GM12874 (cell line): Measurements from ENCODE around the gene SLC12A4.

Experiments
- TF ChIP-seq, protein P1 (sequence below): IDR thresholded peaks from 2 replicates; pipeline ENCODE4 v1.5.1; 2011; ENCODE audit warnings: low read depth, mild to moderate bottlenecking, control low read depth, low read length, moderate library complexity; ENCODE audit not compliant: insufficient read depth

The SLC12A4 gene

DNA sequence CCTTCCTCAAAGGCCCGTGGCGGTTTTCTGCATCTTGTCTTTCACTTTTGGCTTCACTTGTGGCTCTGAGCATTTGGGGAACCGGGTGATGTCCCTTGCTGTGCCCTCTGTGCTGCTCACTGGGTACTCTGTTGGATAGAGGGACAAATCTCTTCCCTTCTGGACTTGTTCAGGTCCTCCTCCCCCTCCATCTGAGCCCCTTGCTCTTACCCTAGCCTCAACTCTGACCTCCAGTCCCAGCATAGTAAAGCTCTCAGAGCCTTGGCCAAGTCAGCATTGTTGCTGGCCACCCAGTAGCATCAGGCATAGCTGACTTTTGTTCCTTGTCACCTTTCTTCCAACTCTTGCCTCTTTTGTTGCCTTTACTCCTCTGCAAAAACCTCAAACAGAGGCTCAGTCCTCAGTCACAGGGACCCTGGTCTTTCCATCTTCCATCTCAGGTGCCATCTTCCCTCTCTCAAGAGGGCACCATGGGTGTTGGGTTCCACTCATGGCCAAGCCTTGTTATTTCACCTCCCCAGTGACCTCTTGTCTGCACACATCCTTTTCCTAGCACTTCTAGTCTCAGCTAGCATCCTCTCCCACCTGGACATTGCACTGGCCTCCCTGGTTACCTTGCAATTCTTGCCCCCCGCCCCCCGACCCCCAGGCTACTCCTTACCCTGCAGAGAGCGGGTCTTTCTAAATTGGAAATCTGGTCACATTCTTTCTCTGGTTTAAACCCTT is 31.4 kb downstream of the SLC12A4 start:
- TF ChIP-seq, protein P1, sequence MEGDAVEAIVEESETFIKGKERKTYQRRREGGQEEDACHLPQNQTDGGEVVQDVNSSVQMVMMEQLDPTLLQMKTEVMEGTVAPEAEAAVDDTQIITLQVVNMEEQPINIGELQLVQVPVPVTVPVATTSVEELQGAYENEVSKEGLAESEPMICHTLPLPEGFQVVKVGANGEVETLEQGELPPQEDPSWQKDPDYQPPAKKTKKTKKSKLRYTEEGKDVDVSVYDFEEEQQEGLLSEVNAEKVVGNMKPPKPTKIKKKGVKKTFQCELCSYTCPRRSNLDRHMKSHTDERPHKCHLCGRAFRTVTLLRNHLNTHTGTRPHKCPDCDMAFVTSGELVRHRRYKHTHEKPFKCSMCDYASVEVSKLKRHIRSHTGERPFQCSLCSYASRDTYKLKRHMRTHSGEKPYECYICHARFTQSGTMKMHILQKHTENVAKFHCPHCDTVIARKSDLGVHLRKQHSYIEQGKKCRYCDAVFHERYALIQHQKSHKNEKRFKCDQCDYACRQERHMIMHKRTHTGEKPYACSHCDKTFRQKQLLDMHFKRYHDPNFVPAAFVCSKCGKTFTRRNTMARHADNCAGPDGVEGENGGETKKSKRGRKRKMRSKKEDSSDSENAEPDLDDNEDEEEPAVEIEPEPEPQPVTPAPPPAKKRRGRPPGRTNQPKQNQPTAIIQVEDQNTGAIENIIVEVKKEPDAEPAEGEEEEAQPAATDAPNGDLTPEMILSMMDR: no peak

DNA sequence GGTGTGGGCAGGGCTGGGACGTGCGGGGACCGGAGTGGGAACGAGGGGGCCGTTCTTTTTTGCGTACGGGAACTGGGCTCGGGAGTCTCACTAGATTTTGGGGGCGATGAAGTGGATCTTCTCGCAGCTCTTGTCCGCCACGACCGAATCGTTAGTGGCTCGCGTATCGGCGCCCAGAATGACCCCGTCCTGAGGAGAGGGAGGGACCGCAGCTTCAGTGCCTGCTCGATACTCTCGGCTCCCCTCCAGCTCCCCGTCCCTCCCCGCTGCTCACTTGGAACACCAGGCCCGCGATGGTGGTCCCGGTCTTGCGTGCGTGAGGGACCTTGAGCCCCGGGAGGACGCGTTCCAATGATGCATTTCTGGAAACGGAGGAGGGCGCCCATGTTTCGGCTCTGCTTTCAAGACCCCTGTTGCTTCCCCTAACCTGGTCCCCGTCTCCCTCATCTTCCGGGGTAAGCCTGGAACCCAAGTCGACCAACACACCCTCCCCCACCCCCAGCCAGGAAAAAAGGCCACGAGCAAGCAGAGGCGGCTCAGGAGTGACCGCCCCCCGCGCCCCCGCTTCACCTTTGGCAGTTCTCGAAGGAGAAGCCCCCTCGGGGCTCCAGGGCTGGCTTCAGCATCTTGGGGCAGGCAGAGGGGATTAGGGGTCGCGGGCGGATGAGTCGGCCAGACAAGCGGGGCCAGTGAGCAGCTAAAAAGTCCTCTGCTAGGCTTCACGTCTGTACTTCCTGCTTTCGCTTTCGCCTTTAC is 32.1 kb downstream of the SLC12A4 start, which contains the start of gene PSMB10:
PSMB10 (minus strand) TSS at position 727 of the 756 bp plus-strand sequence; CDS start at position 626, 101 bp downstream.
- TF ChIP-seq, protein P1: no peak

DNA sequence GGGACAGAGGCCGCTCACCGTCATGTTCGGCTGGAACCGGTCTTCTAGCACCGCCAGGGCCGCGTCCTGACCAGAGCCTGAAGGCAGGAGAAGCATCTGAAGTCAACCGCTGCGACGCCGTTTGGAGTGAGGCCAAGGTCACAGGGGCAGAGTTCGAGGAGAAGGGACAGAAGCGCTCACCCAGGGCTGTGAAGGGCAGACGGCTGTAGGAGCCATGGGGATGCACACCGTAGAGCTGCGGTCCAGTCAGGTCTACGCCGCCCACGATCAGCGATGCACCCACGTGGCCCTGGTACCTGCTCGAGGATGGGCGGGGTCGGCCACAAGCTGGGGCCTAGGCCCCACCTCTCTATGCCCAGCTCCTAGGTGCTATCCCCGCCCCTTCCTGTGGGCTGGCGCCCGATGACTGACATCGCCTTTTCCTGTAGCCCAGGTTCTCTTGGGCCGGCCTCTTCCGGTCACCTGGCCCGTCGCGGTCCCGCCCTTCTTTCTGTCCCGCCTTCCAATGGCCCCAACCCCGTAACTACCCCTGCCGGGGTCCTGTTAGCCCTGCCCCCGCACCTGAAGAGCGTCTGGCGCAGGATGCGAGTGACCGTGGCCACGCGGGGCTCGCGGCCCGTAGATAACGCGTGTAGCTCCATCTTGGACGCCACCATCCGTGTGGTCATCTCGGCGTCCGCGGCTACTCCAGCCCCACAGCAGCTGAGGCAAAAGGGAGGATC is 32.9 kb downstream of the SLC12A4 start:
- TF ChIP-seq, protein P1: no peak

DNA sequence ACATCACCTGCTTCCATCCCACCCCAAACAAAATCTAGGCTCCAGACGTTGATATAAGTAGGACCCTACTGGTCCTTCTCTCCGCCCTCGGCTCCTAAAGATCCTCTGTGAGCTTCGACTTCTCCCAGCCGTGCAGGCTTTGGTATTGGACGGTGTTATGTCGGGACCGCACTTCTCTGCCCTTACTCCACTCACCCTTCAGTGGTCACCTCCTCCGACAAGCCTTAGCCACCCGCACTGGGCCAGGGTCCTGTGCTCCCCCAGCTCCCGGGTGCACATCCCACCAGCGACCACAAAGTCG is 33.4 kb downstream of the SLC12A4 start:
- TF ChIP-seq, protein P1: no peak

DNA sequence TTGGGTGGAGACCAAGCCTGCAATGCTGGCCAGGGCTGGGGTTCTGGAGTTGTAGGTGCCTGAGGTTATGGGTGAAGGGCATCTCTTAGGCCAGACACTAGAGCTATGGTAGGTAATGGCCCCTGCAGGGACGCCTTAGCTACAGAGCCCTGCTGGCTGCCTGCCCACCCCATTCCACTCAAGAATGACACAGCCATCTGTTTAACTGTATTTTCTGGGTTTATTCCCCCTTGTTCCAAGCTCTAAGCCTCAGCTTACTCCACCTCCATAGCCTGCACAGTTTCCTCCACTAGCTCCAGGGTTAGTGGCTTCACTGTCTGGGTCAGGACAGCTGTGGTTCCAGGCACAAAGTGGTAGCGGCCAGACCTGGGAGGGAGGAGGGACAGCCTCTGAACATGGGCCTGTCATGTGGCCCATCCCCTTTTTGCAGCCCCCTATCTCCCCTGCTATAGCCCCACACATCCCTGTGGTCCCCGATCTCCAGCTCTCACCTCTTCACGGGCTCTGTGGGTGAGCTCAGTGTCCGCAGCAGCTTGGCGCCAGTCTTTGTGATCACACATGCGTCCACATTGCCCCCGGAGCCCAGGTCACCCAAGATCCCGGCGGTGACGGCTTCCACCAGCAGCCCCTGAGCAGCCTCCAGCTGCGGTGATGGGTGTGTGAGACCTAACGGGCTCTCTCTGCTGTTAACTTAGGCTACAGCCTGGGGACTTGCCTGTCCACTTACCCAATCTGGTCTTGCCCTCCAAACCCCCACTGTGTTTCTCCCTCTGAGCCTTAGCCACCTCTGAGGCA is 33.9 kb downstream of the SLC12A4 start:
- TF ChIP-seq, protein P1: no peak

DNA sequence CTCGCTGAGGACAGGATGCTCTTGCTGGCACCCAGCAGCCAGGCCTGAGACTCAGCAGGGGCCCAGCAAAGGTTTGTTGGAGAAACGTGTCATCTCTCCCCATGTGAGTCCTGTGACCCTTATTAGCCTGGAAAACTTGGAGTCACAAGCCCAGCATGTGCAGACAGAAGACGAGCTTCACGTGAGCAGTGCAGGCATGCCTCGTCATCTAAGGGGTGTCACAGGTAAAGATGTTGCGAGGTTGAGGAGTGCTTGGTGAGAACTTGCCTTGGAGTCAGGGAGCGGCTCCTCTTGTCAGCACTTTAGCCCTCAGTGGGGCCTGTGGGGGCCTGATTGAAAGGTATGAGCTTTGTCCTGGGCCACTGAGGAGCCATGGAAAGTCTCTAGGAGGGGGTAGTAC is 34.6 kb downstream of the SLC12A4 start:
- TF ChIP-seq, protein P1: no peak
